Caco-2 (cell line): ENCODE results near the gene PPP2R2B. TPM values are rescaled to one million over a fixed set of nuclear protein-coding genes. Genes with fewer than 3 reads are reported as not detected.

Experiments
- BruUV-seq: library from RNA; stranded (reverse); fragments of 400-500 nt; replicated peaks from 2 replicates; lab custom pipeline; 2021; lab: Mats Ljungman, UMichigan
- CTCF ChIA-PET: fragments of 300-600 bp; sonication (Branson Sonifier 250); formaldehyde crosslinking; loops from one replicate; lab custom pipeline; 2022; ENCODE audit warnings: antibody characterized with exemption; lab: Charles Lee
- POLR2A ChIA-PET: fragments of 300-600 bp; sonication (Branson Sonifier 250); formaldehyde crosslinking; loops from one replicate; lab custom pipeline; 2022; ENCODE audit warnings: antibody characterized with exemption; lab: Charles Lee
- DNase-seq, 2 experiments: peaks; one replicate each; pipeline versions ENCODE4 v3.0.0 to v3.0.0-alpha.2; 2020 to 2022
- H3K27me3 ChIP-seq: replicated peaks from 2 replicates; pipeline ENCODE4 v1.6.0; 2011; ENCODE audit warnings: low read length; ENCODE audit not compliant: control insufficient read depth, insufficient read depth
- H3K36me3 ChIP-seq: 2 replicates; pipeline ENCODE4 v1.5.1; 2011; ENCODE audit warnings: low read length; ENCODE audit not compliant: control insufficient read depth, insufficient read depth
- H3K4me1 ChIP-seq: fragments of 250-450 bp; sonication (Bioruptor Pico); 2 replicates; pipeline ENCODE4 v1.5.1; 2020; ENCODE audit warnings: mild to moderate bottlenecking
- H3K4me3 ChIP-seq: 2 replicates; pipeline ENCODE4 v1.5.1; 2011; ENCODE audit warnings: low read depth, mild to moderate bottlenecking, control low read depth, low read length
- H3K9me3 ChIP-seq: fragments of 250-450 bp; sonication (Bioruptor Pico); 2 replicates; pipeline ENCODE4 v1.5.1; 2020; ENCODE audit warnings: mild to moderate bottlenecking, moderate library complexity
- H3K27ac Mint-ChIP-seq: one replicate; pipeline ENCODE4 v1.8.0; 2022; ENCODE audit warnings: mixed read lengths; ENCODE audit not compliant: unreplicated experiment
- H3K27me3 Mint-ChIP-seq: one replicate; pipeline ENCODE4 v1.8.0; 2022; ENCODE audit warnings: mixed read lengths; ENCODE audit not compliant: insufficient read depth, unreplicated experiment
- H3K36me3 Mint-ChIP-seq: one replicate; pipeline ENCODE4 v1.8.0; 2022; ENCODE audit warnings: mild to moderate bottlenecking, mixed read lengths; ENCODE audit not compliant: insufficient read depth, unreplicated experiment
- H3K4me1 Mint-ChIP-seq: one replicate; pipeline ENCODE4 v1.8.0; 2022; ENCODE audit warnings: low read depth, mixed read lengths; ENCODE audit not compliant: unreplicated experiment
- H3K4me3 Mint-ChIP-seq: one replicate; pipeline ENCODE4 v1.8.0; 2022; ENCODE audit warnings: mild to moderate bottlenecking, moderate library complexity, mixed read lengths; ENCODE audit not compliant: unreplicated experiment
- H3K9me3 Mint-ChIP-seq: one replicate; pipeline ENCODE4 v1.8.0; 2022; ENCODE audit warnings: mixed read lengths; ENCODE audit not compliant: unreplicated experiment
- intact Hi-C: fragments of 100-400 bp; cut with micrococcal nuclease; formaldehyde crosslinking; loops from one replicate; pipeline ENCODE4 v1.10.0; 2022; ENCODE audit not compliant: unreplicated experiment
- total RNA-seq: library from RNA; stranded (reverse); gene quantifications from 2 replicates; pipeline ENCODE4 v1.2.3, GENCODE V29; 2022
- TF ChIP-seq, protein P1 (sequence below), 2 experiments: fragments of 200-600 bp in 1 of 2; IDR thresholded peaks; 1 replicate in 1 of 2; 2 replicates in 1 of 2; pipeline versions ENCODE4 v1.5.1 to v1.8.0; 2011 to 2022; ENCODE audit warnings: antibody characterized with exemption in 1 of 2, control low read depth in 1 of 2, inconsistent platforms in 1 of 2, low read depth in 1 of 2, low read length in 1 of 2, mild to moderate bottlenecking in 1 of 2, moderate library complexity in 1 of 2; ENCODE audit not compliant: insufficient read depth in 1 of 2, severe bottlenecking in 1 of 2, unreplicated experiment in 1 of 2

The PPP2R2B gene
- total RNA-seq, 1 experiment from 2014 or later, result 9.8 TPM

- intact Hi-C loops, result no loop called here
- Mint-ChIP-seq H3K4me1 (no peaks in the 10 kb centered on the region), H3K36me3 (no peaks in the 10 kb centered on the region), H3K4me3 (no peak overlapping the region), H3K9me3 (no peaks in the 10 kb centered on the region), H3K27ac (no peak overlapping the region), H3K27me3 (no peaks in the 10 kb centered on the region)
- Histone ChIP-seq H3K27me3 (no peaks in the 10 kb centered on the region), H3K9me3 (no peaks in the 10 kb centered on the region), H3K36me3 (no peaks in the 10 kb centered on the region), H3K4me3 (no peak overlapping the region), H3K4me1 (no peaks in the 10 kb centered on the region)
- TF ChIP-seq, protein P1, sequence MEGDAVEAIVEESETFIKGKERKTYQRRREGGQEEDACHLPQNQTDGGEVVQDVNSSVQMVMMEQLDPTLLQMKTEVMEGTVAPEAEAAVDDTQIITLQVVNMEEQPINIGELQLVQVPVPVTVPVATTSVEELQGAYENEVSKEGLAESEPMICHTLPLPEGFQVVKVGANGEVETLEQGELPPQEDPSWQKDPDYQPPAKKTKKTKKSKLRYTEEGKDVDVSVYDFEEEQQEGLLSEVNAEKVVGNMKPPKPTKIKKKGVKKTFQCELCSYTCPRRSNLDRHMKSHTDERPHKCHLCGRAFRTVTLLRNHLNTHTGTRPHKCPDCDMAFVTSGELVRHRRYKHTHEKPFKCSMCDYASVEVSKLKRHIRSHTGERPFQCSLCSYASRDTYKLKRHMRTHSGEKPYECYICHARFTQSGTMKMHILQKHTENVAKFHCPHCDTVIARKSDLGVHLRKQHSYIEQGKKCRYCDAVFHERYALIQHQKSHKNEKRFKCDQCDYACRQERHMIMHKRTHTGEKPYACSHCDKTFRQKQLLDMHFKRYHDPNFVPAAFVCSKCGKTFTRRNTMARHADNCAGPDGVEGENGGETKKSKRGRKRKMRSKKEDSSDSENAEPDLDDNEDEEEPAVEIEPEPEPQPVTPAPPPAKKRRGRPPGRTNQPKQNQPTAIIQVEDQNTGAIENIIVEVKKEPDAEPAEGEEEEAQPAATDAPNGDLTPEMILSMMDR (IDR thresholded peaks at IDR 0.05; ENCODE audit: insufficient read depth in 1 of 2, low read depth in 1 of 2, low read length in 1 of 2, severe bottlenecking in 1 of 2, unreplicated experiment in 1 of 2), result no peak
- no peak for DNase-seq
- POLR2A ChIA-PET, result no interaction called here
- BruUV-seq, result no TSS peak
- CTCF ChIA-PET, result no interaction called here
Observed at GRCh38 chr5:146669656-146670055, 208.9 kb downstream of the PPP2R2B start.

GRCh38 chr5:146667633-146668272, 210.8 kb downstream of the PPP2R2B start:
- no peaks in the 10 kb centered on the region for H3K27me3 Mint-ChIP-seq
- peak in 1 of 2 experiments; percentile 4 for DNase-seq
- no peaks in the 10 kb centered on the region for H3K36me3 Mint-ChIP-seq
- intact Hi-C loops, result no loop called here
- Histone ChIP-seq H3K4me1 (no peaks in the 10 kb centered on the region), H3K4me3 (no peak overlapping the region), H3K36me3 (no peaks in the 10 kb centered on the region), H3K9me3 (no peaks in the 10 kb centered on the region), H3K27me3 (no peaks in the 10 kb centered on the region)
- ChIA-PET CTCF (interaction anchor here (0.5 kb wide), 1 partner anchor 509 kb away, joined by 3 read pairs; no protein-coding TSS in a partner anchor), POLR2A (no interaction called here)
- H3K4me1 Mint-ChIP-seq, result no peaks in the 10 kb centered on the region
- no TSS peak for BruUV-seq
- TF ChIP-seq, protein P1 (IDR thresholded peaks at IDR 0.05; ENCODE audit: insufficient read depth in 1 of 2, low read depth in 1 of 2, low read length in 1 of 2, severe bottlenecking in 1 of 2, unreplicated experiment in 1 of 2), result no peak
- no peak overlapping the region for H3K4me3 Mint-ChIP-seq
- no peak overlapping the region for H3K27ac Mint-ChIP-seq
- no peaks in the 10 kb centered on the region for H3K9me3 Mint-ChIP-seq

GRCh38 chr5:146662229-146662628, 216.3 kb downstream of the PPP2R2B start:
- H3K4me1 ChIP-seq, result no peaks in the 10 kb centered on the region
- no peaks in the 10 kb centered on the region for H3K36me3 ChIP-seq
- no peaks in the 10 kb centered on the region for H3K27me3 Mint-ChIP-seq
- H3K9me3 Mint-ChIP-seq, result no peaks in the 10 kb centered on the region
- no peak overlapping the region for H3K4me3 Mint-ChIP-seq
- H3K4me3 ChIP-seq, result no peak overlapping the region
- ChIA-PET CTCF (interaction anchor here (0.9 kb wide), 1 partner anchor 304 kb away, joined by 3 read pairs; no protein-coding TSS in a partner anchor), POLR2A (no interaction called here)
- TF ChIP-seq, protein P1 (IDR thresholded peaks at IDR 0.05; ENCODE audit: insufficient read depth in 1 of 2, low read depth in 1 of 2, low read length in 1 of 2, severe bottlenecking in 1 of 2, unreplicated experiment in 1 of 2), result peak; percentile 60 to 66
- H3K9me3 ChIP-seq, result no peaks in the 10 kb centered on the region
- H3K27ac Mint-ChIP-seq, result no peak overlapping the region
- intact Hi-C loops, result loop anchor here (1.0 to 5.0 kb wide), 3 partner anchors 120 to 304 kb away; no protein-coding TSS in a partner anchor
- BruUV-seq, result no TSS peak
- no peaks in the 10 kb centered on the region for H3K27me3 ChIP-seq
- no peaks in the 10 kb centered on the region for H3K36me3 Mint-ChIP-seq
- DNase-seq, result peak in 1 of 2 experiments; percentile 32
- H3K4me1 Mint-ChIP-seq, result no peaks in the 10 kb centered on the region
